GM06990 (cell line): ENCODE results near the gene PLCXD3.

ENCODE experiments used
- DNase-seq: peaks from one replicate; pipeline ENCODE4 v3.0.0-alpha.2; 2011; ENCODE audit not compliant: insufficient read length; ENCODE audit errors: extremely low read depth
- H3K27me3 ChIP-seq: replicated peaks from 2 replicates; pipeline ENCODE4 v1.6.0; 2011; ENCODE audit warnings: low read length; ENCODE audit not compliant: control insufficient read depth, insufficient read depth
- H3K36me3 ChIP-seq: 2 replicates; pipeline ENCODE4 v1.5.1; 2011; ENCODE audit warnings: low read length; ENCODE audit not compliant: control insufficient read depth, insufficient read depth
- H3K4me3 ChIP-seq: replicated peaks from 2 replicates; pipeline ENCODE4 v1.5.1; 2011; ENCODE audit warnings: low read depth, mild to moderate bottlenecking, control low read depth, low read length
- TF ChIP-seq, protein P1 (sequence below): IDR thresholded peaks from 2 replicates; pipeline ENCODE4 v1.5.1; 2011; ENCODE audit warnings: low read length, control low read depth, mild to moderate bottlenecking, inconsistent platforms; ENCODE audit not compliant: insufficient read depth, poor library complexity, severe bottlenecking

Gene PLCXD3

DNA sequence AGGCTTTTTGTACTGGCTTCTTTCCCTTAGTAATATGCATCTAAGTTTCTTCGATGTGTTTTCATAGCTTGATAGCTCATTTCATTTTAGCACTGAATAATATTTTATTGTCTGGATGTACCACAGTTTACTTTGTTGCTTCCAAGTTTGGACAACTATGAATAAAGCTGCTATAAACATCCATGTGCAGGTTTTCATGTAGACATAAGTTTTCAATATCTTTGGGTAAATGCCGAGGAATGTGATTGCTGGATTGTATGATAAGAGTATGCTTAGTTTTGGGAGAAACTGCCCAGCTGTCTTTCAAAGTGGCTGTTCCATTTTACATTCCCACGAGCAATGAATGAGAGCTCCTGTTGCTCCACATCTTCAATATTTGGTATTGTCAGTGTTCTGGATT is 84.7 kb downstream of the PLCXD3 start:
- DNase-seq = no peak
- TF ChIP-seq, protein P1, sequence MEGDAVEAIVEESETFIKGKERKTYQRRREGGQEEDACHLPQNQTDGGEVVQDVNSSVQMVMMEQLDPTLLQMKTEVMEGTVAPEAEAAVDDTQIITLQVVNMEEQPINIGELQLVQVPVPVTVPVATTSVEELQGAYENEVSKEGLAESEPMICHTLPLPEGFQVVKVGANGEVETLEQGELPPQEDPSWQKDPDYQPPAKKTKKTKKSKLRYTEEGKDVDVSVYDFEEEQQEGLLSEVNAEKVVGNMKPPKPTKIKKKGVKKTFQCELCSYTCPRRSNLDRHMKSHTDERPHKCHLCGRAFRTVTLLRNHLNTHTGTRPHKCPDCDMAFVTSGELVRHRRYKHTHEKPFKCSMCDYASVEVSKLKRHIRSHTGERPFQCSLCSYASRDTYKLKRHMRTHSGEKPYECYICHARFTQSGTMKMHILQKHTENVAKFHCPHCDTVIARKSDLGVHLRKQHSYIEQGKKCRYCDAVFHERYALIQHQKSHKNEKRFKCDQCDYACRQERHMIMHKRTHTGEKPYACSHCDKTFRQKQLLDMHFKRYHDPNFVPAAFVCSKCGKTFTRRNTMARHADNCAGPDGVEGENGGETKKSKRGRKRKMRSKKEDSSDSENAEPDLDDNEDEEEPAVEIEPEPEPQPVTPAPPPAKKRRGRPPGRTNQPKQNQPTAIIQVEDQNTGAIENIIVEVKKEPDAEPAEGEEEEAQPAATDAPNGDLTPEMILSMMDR = no peak

DNA sequence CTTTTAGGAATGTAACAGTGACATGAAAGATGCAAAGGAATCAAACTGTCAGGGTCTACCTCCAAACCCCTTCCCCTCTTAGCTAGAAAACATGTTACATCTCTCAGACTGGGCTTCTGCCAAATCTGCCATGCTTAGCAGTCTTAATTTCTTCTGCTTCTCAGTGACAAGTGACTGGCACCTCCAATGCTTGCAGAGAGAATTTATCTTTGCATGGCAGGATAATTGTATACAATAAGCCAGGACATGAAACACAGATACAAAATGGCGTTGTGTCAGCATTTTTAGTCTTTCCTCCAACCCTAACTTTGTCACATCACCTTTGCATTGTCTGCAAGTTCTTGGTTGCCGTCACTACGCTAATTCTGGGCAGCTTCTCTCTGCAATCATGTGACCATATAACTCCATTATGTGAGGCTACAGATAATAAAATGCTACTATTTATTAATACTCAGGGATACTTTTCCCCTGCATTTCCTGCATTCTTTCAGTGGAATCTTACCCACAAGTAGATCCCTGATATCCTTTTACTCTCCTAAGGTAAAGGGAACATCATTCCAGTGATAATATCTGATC is 89.8 kb downstream of the PLCXD3 start:
- Histone ChIP-seq H3K36me3 (no peaks in the 10 kb centered on the region), H3K27me3 (no peaks in the 10 kb centered on the region), H3K4me3 (no peak overlapping the region)
- DNase-seq = no peak
- TF ChIP-seq, protein P1 = no peak

More for the DNA sequence above, 84.7 kb downstream of the PLCXD3 start:
- Histone ChIP-seq H3K4me3 (no peak overlapping the region), H3K27me3 (no peaks in the 10 kb centered on the region), H3K36me3 (no peaks in the 10 kb centered on the region)

DNA sequence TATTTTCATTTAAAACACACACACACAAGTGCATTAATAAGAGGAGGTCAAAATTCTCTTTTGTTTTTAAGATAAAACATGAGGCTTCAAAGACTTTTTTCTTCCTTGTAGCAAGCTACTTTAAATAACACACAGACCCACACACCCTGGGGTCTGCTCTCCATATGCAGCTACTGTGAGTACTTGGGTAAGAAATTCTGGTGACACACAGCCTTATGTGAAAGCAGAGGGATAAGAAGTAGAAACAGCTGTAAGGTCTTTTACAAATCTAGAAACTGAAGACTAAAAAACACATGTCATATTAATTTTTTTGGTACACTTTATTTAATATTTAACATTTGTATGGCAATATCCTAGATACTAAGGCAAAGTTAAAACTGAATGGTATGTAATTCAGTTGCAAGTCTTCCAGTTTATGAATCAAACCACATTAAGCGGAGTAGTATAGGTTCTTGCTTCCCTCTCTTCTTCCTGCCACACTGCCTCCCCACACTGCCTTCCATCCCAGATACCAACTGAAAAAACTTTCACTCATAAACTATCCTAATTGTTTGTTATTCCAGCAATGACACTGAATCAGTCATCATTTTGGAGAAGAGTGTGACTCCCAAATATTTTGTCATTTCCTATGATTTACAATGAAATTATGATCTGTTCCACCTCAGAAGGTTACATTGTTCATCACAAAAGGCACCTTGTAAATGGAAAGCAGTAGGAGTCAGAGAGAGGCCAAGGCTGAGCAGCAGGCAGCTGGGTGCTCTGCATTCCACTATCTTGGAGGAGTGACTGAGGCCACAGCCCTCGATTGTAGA is 92.0 kb downstream of the PLCXD3 start:
- TF ChIP-seq, protein P1 = no peak
- no peaks in the 10 kb centered on the region for H3K27me3 ChIP-seq
- no peaks in the 10 kb centered on the region for H3K36me3 ChIP-seq
- H3K4me3 ChIP-seq = no peak overlapping the region
- DNase-seq = no peak

DNA sequence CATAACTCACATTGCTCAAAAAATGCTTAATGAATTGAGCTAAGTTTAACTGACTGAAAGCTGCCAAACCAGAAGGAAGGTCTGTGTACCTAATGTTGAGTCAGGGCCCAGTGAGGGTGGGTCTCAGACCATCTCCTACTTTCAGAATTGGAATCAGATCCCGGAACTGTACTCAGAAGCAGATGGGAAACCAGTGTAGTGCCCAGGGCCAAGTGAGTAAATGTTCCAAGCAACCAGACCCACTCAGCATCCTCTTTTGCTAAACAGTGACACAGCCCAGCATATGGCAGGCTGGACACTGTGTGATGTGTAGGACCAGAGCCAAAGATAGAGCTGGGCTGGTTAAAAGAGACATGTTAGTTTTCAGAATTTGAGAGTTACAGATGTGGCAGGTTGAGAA is 94.1 kb downstream of the PLCXD3 start:
- Histone ChIP-seq H3K36me3 (no peaks in the 10 kb centered on the region), H3K4me3 (no peak overlapping the region), H3K27me3 (no peaks in the 10 kb centered on the region)
- no peak for DNase-seq
- TF ChIP-seq, protein P1 = no peak

DNA sequence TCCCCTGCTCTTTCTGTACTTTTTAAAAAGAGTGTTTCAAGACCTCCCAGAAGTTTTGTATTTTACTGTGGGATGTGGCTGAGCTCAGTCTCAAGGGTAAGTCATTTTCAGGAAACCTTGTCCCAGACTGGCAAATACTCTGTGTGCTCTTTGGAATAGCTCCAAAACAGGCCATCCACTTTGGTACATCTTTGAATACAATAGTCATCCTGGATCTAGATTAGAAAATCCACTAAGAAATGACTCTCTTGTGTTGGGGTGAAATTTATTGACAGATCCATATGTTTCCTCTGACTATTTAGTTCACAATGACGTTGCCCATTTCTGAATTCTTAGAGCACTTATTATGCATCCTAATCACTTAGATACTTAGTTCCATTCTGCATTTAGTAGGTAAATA is 95.2 kb downstream of the PLCXD3 start:
- DNase-seq = no peak
- Histone ChIP-seq H3K4me3 (no peak overlapping the region), H3K36me3 (no peaks in the 10 kb centered on the region), H3K27me3 (no peaks in the 10 kb centered on the region)
- TF ChIP-seq, protein P1 = no peak
